ENCODE measurements around the gene AUNIP. TPM values are rescaled to one million over a fixed set of nuclear protein-coding genes. Genes with fewer than 3 reads are reported as not detected.

The AUNIP gene
- total RNA-seq, 1 experiment from 2014 or later: 16.1 TPM

DNA sequence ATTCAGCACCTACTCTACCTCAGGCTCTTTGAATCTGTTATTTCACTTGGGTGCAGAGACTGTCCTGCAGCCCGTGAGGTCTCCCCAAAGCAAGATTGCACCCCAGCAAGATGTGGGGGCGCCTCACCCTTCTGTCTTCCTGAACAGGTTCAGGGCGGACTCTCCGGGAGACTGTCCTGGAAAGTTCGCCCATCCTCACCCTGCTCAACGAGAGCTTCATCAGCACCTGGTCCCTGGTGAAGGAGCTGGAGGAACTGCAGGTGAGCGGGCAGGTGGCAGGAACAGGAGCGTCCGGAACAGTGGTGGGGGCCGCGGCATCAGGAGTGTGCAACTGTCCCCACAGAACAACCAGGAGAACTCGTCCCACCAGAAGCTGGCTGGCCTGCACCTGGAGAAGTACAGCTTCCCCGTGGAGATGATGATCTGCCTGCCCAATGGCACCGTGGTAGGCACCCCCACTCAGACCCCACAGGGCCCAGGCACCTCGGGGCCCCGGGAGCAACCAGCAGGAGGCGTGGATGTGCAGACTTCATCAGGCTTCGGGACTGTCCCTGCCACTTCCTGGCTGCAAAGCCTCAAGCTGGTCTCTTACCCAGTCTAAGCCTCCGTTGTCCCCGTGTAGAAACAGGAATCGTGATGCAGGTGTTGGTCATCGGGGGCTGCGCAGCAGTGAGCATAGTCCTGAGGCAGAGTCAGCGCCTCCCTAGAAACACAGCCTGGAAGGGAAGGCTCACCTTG lies 45.4 kb downstream of the AUNIP start:
- Mint-ChIP-seq H3K9me3 (no peaks in the 10 kb centered on the region), H3K4me1 (peaks cover 18% of the 10 kb centered on the region), H3K36me3 (peaks cover 13% of the 10 kb centered on the region; the same call in 1 of the 2 replicates), H3K27me3 (ENCODE audit: low read depth) (no peaks in the 10 kb centered on the region), H3K4me3 (no peak overlapping the region), H3K27ac (no peak overlapping the region)
- POLR2A ChIA-PET: no interaction called here
- CTCF ChIA-PET: interaction anchor here (1.0 kb wide), 1 partner anchor 238 kb away, joined by 4 read pairs; no protein-coding TSS in a partner anchor
- ATAC-seq (no peak), DNase-seq (ENCODE audit: low spot score) (no peak)
- TF ChIP-seq, protein P1, sequence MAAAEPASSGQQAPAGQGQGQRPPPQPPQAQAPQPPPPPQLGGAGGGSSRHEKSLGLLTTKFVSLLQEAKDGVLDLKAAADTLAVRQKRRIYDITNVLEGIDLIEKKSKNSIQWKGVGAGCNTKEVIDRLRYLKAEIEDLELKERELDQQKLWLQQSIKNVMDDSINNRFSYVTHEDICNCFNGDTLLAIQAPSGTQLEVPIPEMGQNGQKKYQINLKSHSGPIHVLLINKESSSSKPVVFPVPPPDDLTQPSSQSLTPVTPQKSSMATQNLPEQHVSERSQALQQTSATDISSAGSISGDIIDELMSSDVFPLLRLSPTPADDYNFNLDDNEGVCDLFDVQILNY (CRISPR knock-in tag; IDR thresholded peaks at IDR 0.05): no peak
- TF ChIP-seq ELF4 (CRISPR knock-in tag; IDR thresholded peaks at IDR 0.05; ENCODE audit: low read depth): no peak
- TF ChIP-seq, protein P2, sequence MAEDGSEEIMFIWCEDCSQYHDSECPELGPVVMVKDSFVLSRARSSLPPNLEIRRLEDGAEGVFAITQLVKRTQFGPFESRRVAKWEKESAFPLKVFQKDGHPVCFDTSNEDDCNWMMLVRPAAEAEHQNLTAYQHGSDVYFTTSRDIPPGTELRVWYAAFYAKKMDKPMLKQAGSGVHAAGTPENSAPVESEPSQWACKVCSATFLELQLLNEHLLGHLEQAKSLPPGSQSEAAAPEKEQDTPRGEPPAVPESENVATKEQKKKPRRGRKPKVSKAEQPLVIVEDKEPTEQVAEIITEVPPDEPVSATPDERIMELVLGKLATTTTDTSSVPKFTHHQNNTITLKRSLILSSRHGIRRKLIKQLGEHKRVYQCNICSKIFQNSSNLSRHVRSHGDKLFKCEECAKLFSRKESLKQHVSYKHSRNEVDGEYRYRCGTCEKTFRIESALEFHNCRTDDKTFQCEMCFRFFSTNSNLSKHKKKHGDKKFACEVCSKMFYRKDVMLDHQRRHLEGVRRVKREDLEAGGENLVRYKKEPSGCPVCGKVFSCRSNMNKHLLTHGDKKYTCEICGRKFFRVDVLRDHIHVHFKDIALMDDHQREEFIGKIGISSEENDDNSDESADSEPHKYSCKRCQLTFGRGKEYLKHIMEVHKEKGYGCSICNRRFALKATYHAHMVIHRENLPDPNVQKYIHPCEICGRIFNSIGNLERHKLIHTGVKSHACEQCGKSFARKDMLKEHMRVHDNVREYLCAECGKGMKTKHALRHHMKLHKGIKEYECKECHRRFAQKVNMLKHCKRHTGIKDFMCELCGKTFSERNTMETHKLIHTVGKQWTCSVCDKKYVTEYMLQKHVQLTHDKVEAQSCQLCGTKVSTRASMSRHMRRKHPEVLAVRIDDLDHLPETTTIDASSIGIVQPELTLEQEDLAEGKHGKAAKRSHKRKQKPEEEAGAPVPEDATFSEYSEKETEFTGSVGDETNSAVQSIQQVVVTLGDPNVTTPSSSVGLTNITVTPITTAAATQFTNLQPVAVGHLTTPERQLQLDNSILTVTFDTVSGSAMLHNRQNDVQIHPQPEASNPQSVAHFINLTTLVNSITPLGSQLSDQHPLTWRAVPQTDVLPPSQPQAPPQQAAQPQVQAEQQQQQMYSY (CRISPR knock-in tag; IDR thresholded peaks at IDR 0.05): no peak

DNA sequence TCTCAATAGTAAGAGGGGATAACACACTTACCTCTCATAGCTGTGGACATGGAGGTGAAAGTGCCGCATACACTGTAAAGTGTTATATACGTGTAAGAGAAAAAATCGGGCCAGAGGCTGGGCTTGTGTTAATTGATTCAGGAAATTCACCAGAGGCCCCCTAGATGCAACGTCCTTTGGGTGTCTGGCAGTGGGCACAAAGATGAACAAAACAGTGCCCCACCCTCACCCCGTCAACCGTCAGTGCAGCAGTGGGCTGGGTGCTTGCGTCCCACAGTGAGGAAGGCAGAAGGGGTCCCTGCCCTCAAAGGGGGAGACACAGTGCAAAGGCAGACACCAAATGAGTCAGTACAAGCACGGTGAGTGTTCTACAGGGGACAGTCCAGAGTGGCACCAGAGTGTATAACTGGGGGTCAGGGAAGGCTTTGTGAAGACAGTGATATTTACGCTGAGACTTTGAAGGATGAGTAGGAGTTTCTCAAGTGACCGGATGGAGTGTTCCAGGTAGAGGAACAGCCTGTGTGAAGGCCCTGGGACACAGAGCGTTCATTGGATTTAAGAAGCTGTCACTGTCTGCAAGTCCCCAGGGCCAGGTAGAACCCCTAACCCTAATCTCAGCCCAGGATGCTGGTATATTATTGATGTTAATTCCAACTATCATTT lies 46.1 kb downstream of the AUNIP start:
- H3K36me3 Mint-ChIP-seq: peaks cover 14% of the 10 kb centered on the region; the same call in 1 of the 2 replicates
- no peak overlapping the region for H3K27ac Mint-ChIP-seq
- ATAC-seq (no peak), DNase-seq (ENCODE audit: low spot score) (no peak)
- H3K9me3 Mint-ChIP-seq: no peaks in the 10 kb centered on the region
- ChIA-PET POLR2A (no interaction called here), CTCF (interaction anchor here (1.0 kb wide), 1 partner anchor 238 kb away, joined by 4 read pairs; no protein-coding TSS in a partner anchor)
- H3K27me3 Mint-ChIP-seq (ENCODE audit: low read depth): no peaks in the 10 kb centered on the region
- no peak overlapping the region for H3K4me3 Mint-ChIP-seq
- peaks cover 11% of the 10 kb centered on the region for H3K4me1 Mint-ChIP-seq
- TF ChIP-seq ZNF219 (CRISPR knock-in tag; IDR thresholded peaks at IDR 0.05; ENCODE audit: borderline replicate concordance) (no peak), PRRX2 (CRISPR knock-in tag; IDR thresholded peaks at IDR 0.05) (no peak), NFE2L1 (CRISPR knock-in tag; IDR thresholded peaks at IDR 0.05) (no peak), GABPB1 (CRISPR knock-in tag; IDR thresholded peaks at IDR 0.05) (no peak), NFATC4 (CRISPR knock-in tag; IDR thresholded peaks at IDR 0.05) (no peak), NR3C1 (CRISPR knock-in tag; conservative IDR thresholded peaks at IDR 0.05; ENCODE audit: low read depth) (no peak), ATF1 (CRISPR knock-in tag; IDR thresholded peaks at IDR 0.05) (no peak), EMX1 (CRISPR knock-in tag; IDR thresholded peaks at IDR 0.05) (no peak), ZNF423 (CRISPR knock-in tag; IDR thresholded peaks at IDR 0.05) (no peak), ZNF121 (CRISPR knock-in tag; IDR thresholded peaks at IDR 0.05) (no peak), KAT7 (CRISPR knock-in tag; IDR thresholded peaks at IDR 0.05; ENCODE audit: borderline replicate concordance) (no peak), TP53 (CRISPR knock-in tag; IDR thresholded peaks at IDR 0.05) (no peak), ZNF416 (CRISPR knock-in tag; IDR thresholded peaks at IDR 0.05) (no peak), TEAD1 (CRISPR knock-in tag; IDR thresholded peaks at IDR 0.05) (no peak), ELF4 (CRISPR knock-in tag; IDR thresholded peaks at IDR 0.05; ENCODE audit: low read depth) (no peak)
- TF ChIP-seq, protein P3, sequence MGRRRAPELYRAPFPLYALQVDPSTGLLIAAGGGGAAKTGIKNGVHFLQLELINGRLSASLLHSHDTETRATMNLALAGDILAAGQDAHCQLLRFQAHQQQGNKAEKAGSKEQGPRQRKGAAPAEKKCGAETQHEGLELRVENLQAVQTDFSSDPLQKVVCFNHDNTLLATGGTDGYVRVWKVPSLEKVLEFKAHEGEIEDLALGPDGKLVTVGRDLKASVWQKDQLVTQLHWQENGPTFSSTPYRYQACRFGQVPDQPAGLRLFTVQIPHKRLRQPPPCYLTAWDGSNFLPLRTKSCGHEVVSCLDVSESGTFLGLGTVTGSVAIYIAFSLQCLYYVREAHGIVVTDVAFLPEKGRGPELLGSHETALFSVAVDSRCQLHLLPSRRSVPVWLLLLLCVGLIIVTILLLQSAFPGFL (CRISPR knock-in tag; IDR thresholded peaks at IDR 0.05; ENCODE audit: borderline replicate concordance): no peak
- TF ChIP-seq, protein P4, sequence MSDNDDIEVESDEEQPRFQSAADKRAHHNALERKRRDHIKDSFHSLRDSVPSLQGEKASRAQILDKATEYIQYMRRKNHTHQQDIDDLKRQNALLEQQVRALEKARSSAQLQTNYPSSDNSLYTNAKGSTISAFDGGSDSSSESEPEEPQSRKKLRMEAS (CRISPR knock-in tag; IDR thresholded peaks at IDR 0.05): no peak
- TF ChIP-seq, protein P5, sequence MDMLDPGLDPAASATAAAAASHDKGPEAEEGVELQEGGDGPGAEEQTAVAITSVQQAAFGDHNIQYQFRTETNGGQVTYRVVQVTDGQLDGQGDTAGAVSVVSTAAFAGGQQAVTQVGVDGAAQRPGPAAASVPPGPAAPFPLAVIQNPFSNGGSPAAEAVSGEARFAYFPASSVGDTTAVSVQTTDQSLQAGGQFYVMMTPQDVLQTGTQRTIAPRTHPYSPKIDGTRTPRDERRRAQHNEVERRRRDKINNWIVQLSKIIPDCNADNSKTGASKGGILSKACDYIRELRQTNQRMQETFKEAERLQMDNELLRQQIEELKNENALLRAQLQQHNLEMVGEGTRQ (CRISPR knock-in tag; IDR thresholded peaks at IDR 0.05): no peak
- TF ChIP-seq, protein P6, sequence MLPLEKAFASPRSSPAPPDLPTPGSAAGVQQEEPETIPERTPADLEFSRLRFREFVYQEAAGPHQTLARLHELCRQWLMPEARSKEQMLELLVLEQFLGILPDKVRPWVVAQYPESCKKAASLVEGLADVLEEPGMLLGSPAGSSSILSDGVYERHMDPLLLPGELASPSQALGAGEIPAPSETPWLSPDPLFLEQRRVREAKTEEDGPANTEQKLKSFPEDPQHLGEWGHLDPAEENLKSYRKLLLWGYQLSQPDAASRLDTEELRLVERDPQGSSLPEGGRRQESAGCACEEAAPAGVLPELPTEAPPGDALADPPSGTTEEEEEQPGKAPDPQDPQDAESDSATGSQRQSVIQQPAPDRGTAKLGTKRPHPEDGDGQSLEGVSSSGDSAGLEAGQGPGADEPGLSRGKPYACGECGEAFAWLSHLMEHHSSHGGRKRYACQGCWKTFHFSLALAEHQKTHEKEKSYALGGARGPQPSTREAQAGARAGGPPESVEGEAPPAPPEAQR (CRISPR knock-in tag; IDR thresholded peaks at IDR 0.05): no peak

All from WTC11 (cell line).